NCI-H526 (cell line): ENCODE data around the gene AKTIP.
"Not testable (repeated sequence)": the region's sequence is repeated elsewhere in the genome, so short reads cannot be mapped to it uniquely, and the experiment has no call there.

Source experiments
- DNase-seq, 2 experiments: peaks; one replicate each; lab custom pipeline; 2025; lab: John Stamatoyannopoulos, UW

The AKTIP gene

DNA sequence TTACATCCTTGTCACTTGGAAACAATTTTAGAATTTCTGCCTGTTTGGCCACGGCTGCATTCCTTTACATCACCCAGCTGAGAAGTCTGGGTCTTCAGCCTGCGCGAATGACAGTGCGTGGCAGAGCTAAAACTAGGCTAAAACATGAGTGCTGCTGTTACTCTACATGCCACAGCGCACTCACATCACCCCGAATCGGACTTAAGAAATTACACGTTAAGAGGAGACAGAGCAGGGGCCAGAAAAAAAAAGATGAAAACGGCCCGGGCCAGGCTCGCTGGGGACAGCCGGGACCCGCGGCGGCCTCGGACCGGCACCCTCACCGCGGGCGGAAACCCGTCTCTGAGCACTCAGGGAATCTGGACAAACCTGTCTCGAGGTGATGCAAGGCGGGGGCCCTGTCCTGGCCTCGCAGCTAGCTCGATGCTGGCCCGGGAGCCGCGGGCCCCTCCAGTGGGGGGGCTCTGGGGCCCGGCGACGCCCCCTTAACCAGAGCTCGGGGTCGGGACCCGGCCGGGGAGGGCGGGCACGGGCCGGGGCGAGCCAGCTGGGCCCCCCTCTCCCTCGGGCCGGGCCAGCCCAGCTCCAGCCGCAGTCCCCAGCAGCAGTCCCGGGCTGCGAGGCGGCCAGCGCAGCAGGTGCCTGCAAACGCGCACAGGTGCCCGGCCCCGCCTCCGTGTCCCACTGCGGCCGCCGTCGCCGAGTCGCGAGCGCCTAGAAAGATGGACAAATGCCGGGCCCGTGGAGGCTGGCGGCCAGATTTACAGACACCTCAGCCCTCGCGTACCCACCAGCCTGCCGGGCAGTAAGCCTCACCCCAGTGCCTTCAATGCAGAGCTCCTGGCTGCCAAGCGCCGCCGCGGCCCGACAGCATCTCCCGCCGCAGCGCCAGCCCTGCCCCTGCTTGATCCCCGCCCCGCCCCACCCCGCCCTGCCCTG, at the start of gene AKTIP:
TSS of gene AKTIP (minus strand) at position 879 of the 939 bp plus-strand sequence. CDS start 2,950 bp downstream, outside the sequence.
- peak; percentile 15 to 85 for DNase-seq

DNA sequence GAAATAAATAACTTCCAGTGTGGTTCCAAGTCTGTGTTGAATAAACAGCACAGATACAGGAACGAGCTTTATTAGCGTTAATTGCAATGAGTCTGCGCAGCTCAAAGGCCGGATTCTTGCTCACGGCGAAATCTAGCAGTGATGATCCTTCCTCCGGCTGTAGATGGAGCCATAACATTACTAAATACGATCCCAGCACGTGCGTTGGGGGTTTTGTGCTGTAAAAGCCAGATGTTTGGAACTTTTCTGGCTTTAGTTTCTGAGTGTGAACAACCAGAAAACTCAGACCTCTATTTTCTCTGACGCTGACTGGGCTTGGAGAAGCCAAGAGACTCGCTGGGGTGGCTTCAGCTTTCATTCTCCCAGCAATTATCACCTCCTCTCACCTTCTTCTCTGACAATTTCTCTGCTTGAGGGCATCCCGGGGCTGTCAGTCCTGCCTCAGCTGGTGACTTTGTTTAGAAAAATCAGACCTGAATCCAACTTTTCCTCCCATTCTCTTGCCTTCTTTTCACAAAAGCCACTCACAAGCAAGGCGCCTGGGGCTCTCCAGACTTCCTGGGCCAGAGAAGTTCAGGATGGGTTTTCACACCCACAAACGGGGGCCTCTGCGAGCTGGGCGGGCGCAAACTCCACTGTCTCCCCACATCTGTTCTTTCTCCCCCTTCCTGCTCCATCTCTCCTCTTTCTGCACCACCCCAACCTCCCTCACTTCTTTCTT, 47.1 kb upstream of the AKTIP start:
- DNase-seq = peak; percentile 44 to 76

DNA sequence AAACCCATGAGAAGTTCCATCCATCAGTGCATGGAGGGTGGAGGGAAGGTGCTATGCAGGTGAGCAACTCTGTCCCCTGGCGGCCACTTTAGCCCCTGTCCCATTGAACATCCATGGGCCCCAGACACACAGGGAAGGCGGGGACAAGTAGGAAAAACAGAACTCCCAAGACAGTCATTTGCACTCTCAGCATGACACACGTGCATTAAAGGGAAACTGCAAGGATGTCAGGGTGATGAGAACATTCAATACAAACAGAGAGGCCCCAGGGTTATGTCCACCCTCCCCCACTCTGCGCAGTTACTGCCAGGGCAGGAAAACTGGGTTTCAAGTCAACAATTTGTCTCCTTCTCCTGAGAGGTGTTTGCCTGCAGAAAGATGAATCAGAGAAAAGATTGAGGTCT, 44.0 kb upstream of the AKTIP start:
- peak in 1 of 2 experiments; percentile 43 for DNase-seq

DNA sequence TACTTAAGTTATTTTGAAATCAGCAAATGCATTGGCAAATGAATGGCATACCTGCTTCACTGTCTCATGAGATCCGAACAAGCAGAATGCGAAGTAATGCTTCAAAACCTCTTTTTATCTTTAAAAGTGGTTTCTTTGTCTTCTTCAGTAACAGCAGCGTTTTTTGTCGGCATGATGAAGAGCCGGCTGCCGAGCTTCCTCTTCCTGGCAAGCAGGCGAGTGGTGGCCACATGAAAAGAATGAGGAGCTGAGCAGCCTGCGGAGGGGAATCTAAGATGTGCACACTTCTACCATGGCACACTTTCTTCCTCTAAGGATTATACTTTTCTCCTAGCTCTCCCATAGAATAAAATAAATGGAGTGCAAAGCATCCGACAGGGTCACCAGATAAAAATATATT, 42.4 kb upstream of the AKTIP start:
- DNase-seq = no peak

DNA sequence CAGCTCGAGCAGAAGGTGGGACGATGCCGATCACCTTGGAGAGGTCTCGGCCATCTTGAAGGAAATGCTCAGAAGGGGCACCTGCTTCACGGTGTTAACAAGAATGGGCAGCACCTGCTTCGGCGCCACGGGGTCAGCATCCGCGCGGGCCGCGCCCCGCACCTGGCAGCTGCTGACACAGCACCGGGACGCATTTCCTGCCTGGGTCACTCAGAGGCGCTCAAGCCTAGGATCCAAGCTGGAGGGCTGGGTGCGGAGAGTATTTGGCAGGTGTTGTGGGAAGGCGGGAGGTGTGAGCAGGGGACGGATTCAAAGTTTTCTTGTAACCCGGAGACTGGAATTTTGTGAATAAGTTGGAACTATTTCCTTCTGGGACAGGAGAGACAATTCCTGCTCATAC, 39.3 kb upstream of the AKTIP start:
- no peak for DNase-seq

DNA sequence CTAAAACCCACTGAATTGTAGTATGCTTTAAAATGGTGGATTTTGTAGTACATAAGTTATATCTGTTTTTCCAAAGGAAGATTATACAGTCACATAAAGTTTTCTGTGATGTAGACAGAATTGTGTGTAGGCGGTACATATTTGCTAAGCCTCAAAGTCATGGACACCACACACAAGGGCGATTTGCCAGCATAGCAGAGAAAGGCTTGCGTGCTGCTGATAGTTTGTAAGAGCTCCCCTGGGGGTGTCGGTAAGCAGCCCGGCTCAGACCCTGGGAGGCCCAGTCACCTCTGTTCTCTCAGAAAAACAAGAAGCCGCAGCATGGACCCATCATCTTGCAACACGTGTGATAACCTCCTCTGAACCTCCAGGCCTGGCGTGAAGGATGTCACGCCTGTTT, 38.3 kb upstream of the AKTIP start:
- DNase-seq = no peak

DNA sequence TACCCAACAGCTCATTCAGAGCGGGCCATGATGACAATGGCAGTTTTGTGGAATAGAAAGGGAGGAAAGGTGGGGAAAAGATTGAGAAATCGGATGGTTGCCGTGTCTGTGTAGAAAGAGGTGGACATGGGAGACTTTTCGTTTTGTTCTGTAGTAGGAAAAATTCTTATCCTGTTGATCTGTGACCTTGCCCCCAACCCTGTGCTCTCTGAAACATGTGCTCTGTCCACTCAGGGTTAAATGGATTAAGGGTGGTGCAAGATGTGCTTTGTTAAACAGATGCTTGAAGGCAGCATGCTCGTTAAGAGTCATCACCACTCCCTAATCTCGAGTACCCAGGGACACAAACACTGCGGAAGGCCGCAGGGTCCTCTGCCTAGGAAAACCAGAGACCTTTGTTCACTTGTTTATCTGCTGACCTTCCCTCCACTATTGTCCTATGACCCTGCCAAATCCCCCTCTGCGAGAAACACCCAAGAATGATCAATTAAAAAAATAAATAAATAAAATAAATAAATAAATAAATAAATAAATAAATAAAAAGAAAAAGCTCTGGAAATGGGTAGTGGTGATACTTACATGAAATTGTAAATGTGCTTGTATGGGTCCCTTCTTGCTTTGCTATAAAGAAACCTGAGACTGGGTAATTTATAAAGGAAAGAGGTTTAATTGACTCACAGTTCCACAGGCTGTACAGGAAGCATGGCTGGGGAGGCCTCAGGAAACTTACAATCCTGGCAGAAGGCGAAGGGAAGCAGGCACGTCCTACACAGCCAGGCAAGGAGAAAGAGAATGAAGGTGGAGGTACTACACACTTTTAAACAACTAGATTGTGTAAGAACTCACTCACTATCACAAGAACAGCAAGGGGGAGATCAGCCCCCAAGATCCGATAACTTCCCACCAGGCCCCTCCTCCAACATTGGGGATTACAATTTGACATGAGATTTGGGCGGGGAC, 37.0 kb upstream of the AKTIP start:
- not testable (repeated sequence) for DNase-seq

DNA sequence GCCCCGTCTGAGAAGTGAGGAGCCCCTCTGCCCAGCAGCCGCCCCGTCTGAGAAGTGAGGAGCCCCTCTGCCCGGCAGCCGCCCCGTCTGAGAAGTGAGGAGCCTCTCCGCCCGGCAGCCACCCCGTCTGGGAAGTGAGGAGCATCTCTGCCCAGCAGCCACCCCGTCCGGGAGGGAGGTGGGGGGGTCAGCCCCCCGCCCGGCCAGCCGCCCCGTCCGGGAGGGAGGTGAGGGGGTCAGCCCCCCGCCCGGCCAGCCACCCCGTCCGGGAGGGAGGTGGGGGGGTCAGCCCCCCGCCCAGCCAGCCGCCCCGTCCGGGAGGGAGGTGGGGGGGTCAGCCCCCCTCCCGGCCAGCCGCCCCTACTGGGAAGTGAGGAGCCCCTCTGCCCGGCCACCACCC, 36.3 kb upstream of the AKTIP start:
- not testable (repeated sequence) for DNase-seq

DNA sequence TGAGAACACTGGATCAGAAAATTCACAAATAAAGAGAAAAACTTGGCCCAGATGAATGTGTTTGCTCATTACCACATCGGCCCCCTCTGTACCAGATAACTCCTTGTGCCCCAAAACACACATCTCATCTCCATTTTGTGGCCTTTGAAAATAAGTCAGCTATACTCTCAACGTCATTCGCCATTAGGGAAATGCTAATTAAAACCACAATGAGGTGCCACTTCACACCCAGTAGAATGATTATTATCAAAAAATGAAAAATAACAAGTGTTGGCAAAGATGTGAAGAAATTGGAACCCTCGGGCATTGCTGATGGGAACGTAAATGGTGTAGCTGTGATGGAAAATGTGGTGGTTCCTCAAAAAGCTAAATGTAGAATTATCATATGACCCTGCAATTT, 34.6 kb upstream of the AKTIP start:
- no peak for DNase-seq

DNA sequence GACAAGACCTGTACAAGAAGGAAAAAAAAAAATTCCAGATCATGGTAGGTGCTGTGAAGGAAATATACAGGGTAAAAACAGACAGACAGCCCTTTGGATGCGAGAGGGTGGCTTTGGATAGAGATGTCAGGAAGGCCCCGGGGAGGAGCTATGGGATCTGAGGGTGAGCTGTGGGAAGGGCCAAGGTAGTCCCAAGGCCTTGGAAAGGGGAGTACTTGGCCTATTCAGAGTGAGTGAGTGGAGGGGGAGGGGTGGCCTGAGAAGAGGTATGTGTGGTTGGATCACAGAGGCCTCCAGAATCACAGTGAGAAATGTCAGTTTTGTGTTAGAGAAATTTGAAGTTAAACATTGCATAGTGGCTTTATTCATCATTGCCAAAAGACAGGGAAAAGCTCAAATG, 31.2 kb upstream of the AKTIP start:
- DNase-seq = no peak

DNA sequence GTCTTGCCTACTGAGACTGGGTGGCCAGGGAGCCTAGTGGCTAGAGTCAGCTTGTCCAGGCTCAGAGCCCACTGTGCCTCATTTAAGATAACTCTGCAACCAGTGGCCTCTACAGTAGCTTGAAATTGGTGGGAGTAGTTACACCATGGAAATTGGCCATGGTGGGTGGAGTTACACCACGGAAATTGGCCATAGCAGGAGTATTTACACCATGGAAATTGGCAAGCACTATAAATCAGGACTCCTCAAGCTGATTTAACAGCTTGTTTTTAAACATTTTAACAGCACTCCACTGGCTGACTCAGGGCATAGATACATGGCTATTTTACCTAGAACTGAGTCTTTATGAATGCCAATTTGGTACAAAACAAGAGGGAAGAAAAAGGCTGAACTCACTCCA, 27.7 kb upstream of the AKTIP start:
- no peak for DNase-seq

DNA sequence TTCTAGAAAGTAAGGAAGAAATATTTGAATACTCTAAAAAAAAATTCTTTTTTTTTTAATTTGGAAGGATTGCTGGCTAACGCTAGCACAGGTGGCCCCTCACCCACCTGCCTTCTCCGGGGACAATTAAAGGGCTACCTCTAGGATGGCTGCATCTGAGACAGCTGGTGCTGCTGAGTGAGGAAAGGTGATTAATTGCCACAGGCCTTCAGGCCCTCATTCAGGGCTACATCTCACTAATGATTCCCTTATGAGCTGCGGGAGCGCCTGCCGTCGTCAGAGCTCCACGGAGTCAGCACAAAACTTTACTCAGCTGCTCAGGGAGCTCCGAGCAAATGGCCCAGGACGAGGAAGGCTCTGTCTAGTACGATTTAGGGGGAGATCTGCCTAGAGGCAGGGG, 27.0 kb upstream of the AKTIP start:
- DNase-seq = peak in 1 of 2 experiments; percentile 14

DNA sequence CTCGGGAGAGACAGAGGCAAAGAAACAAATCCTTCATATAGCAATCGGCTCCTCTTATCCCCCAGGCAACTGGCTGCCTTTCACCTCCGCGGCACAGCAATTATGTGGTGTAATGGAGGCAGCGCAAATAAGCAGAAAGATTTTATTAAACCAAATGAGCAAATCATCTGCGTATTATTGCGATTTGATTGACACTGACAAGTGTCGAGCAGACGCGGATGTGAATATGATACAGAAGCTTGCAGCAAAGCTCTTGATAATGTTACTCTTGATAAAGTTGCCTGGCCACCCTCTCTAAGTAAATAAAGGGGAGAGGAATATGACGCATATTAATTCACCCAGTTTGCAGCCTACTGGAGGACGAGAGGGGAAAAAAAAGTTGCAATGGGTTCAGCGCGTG, 26.5 kb upstream of the AKTIP start:
- DNase-seq = peak; percentile 19 to 21

DNA sequence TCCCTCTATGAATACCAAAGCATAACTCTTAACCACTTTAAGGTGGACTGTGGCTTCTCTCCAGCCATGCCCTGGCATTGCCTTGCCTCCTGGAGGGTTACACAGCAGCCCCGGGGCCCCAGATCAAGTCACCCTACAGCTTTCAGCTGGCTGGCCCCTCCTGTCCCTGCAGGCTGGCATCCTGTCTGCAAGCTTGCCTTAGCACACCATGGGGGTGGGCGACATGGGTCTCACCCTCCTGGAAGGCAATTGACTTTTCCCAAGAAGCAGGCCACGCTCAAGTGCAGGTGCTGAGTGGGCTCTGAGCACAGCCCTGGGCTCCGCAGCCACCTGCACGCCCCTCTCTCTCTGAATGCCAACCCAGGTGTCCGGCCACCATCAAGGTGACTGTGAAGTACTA, 25.8 kb upstream of the AKTIP start:
- DNase-seq = no peak

DNA sequence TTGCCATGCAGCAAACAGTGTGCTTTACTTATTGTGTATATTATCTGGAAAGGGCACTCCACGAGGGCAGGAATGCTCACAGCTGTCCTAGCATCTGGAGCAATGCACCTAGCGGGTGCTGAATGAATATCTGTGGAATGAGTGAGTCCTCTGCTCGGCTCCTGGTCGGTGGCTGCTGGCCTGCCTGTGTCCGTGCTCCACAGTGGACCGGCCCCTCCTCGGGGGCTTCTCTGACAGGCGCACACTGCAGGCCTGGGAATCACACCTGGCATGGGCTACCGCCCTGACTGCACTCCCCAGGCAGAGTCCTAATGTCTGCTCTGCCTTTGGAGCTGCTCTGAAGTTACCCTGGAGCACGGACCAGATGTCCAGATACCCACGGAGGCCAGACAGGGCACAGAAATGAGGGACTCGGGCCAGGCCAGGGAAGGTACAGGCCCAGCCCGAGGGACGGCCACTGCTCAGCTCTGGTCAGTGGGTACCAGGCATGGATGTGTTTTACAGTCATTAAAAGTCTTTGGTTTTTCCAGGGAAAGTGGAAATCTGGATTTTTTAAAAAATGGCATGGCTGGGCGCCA, 21.1 kb upstream of the AKTIP start:
- DNase-seq = no peak

DNA sequence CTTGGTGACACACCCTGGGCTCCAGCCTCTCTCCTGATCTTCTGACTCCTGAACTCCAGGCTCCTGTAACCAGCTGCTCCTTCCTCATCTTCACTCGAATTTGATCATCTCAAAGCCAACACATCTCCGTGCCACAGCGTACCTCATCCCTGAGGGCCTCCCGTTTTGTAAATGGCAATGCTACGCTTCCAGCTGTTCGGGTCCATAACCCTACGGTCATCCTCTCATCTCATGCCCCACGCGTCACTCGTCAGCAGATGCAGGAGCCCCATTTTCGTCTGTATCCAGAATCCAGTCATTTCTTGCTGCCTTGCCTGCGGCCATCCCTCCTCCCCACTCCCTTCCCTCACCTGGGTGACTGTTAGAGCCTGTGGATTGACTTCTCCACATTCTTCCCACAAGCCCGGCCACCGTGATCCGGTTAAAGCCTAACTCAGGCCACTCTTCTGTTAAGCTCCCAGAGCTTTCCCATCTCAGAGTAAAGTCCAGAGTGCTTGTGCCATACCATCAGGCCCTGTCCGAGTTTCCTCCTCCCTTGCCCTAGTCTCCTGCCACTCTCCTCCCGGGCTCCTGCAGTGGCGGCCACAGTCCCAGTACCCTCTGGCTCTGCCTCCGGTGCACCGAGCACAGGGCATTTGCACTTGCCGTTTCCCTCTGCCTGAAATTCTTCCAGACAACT, 20.3 kb upstream of the AKTIP start:
- DNase-seq = no peak

DNA sequence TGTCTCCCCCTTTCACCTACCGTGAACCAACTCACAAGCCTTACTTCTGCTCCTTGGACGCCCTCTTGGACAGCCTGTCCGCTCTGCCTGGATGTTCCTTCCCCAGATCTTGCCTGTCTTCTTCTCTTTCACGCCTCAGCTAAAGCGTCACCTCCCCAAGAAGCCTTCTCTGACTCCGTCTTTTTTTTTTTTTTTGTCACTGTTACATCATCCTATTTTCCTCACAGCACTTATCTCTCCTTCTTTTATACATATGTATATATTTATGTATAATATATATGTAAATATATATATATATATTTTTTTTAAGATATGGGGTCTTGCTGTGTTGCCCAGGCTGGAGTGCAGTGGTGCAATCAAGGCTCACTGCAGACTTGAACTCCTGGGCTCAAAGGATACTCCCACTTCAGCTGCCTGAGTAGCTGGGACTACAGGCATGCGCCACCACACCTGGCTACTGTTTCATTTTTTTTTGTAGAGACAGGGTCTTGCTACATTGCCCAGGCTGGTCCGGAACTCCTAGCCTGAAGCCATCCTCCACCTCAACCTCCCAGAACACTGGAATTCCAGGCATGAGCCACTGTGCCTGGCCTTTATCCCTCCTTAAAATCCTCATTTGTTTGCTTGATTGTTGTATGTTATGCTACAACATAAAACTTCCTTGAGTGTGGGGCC, 16.5 kb upstream of the AKTIP start:
- DNase-seq = no peak

DNA sequence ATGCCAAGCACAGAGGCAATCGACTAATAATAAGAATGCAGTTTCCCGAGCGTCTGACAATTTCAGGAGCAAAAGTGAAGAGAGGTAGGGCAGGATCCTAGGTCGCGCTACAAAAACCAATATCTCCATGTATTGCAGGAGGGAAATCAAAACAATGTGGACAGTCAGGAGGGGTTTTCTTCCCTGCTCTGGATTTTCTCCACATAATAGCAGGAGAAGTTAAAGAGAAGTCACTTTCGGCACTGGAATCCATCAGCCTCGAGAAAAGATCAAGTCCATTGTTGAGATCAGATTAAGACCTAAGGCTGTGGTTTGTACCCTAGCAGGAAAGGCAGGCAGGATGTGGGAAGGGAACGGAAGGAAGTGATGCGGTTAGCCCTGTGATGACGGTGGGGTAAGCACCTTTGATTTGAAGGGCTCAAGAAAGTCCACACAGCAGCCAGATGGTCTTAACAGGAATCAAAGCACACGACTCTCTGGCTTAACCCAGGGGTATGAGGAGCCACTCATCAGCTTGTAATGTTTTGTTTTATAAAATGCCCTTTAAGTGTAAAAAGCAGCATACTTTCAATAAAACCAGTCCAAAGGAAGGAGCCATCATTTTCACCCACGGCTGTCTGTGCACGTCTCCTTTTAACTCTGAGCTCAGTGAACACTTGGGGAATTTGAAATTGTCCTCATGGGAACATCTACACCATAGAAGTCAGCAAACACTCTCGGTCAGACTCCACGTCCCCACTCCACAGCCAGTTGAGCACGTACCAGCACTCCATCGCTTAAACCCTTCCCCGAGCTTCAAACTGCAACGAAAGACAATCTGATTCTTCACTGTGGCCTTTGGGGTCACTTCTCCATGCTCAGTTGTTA, 15.8 kb upstream of the AKTIP start:
- DNase-seq = no peak

DNA sequence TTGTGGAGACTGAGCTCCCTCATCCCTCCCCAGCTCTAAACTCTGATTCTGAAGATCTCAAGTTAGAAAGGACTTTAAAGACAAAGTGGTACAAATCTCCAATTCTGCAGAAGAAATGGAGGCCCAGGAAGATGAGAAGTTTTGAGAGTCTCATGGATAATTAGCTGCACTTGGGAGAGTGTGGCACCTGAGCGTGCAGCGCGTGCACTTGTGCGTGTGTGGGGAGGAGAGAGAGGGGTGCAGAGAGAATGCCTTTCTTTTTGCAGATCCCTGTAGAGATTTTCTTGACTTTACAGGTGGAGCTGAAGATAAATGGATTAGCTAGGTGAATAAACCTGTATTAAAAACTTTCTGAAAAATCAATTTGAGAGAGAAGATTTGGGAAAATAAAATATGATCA, 14.8 kb upstream of the AKTIP start:
- no peak for DNase-seq

DNA sequence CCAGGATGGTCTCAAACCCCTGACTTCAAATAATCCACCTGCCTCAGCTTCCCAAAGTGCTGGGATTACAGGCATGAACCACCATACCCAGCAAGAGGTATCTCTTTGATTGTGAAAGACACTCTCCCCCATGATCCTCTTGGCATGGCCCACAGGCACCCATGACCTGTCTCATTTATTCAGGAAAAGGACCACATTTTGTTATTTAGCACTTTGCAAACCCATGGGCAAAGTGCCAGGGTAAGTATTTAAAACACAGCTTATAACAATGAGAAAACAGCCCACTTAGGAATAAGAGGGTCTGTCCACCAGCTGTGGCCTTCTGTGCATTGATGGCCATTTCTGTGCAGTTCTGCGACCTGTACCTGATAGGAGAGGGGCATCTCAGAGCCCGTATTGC, 12.8 kb upstream of the AKTIP start:
- no peak for DNase-seq
